Measurements from ENCODE around the gene C10orf71. TPM values are rescaled to one million over a fixed set of nuclear protein-coding genes. Genes with fewer than 3 reads are reported as not detected.

The C10orf71 gene
- total and polyA plus RNA-seq, 2 donors from 2014 or later, result 0.28 TPM; not detected in 1

GRCh38 chr10:49323171-49323895 lies 24.4 kb downstream of the C10orf71 start:
- no peak for TF ChIP-seq CTCF (IDR thresholded peaks at IDR 0.05; ENCODE audit: borderline replicate concordance, extremely low read depth, insufficient read depth)
- Histone ChIP-seq H3K4me3 (ENCODE audit: low read length in 3 of 3) (no peak overlapping the region), H3K27ac (ENCODE audit: low read depth in 2 of 2, low read length in 2 of 2) (no peak overlapping the region), H3K9me3 (ENCODE audit: control insufficient read depth in 2 of 3, insufficient read depth in 1 of 3, low read length in 3 of 3) (no peaks in the 10 kb centered on the region), H3K36me3 (ENCODE audit: control insufficient read depth in 2 of 3, insufficient read depth in 3 of 3, low read length in 3 of 3) (no peaks in the 10 kb centered on the region), H3K4me1 (ENCODE audit: control insufficient read depth in 2 of 3, insufficient read depth in 2 of 3, low read depth in 1 of 3, low read length in 3 of 3) (no peaks in the 10 kb centered on the region), H3K27me3 (ENCODE audit: control insufficient read depth, insufficient read depth, low read length) (no peaks in the 10 kb centered on the region), H3K9ac (ENCODE audit: low read length in 3 of 3) (no peak overlapping the region)
- intact Hi-C loops (cut with DNase I), result no loop called here
- DNase-seq (no peak), FAIRE-seq (no peak)

DNA sequence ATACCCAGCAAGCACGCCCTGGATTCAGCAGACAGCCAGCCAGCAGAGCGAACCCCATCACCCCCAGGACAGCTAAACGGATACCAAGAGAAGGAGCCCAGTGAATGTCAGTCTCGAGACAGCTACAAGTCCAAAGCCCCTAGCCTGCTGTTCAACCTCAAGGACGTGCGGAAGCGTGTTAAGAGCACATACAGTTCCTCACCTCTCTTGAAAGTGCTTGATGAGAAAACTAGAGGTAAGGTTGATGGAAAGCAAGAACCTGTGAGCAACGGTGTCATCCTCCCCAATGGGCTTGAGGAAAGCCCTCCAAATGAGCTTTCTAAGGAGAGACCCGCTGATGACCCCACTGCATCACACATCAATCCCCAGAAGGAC lies 24.9 kb downstream of the C10orf71 start:
- intact Hi-C loops (cut with DNase I), result no loop called here

GRCh38 chr10:49324711-49325110 lies 25.7 kb downstream of the C10orf71 start:
- Histone ChIP-seq H3K4me1 (ENCODE audit: control insufficient read depth in 2 of 3, insufficient read depth in 2 of 3, low read depth in 1 of 3, low read length in 3 of 3) (no peaks in the 10 kb centered on the region), H3K36me3 (ENCODE audit: control insufficient read depth in 2 of 3, insufficient read depth in 3 of 3, low read length in 3 of 3) (no peaks in the 10 kb centered on the region), H3K9me3 (ENCODE audit: control insufficient read depth in 2 of 3, insufficient read depth in 1 of 3, low read length in 3 of 3) (no peaks in the 10 kb centered on the region), H3K9ac (ENCODE audit: low read length in 3 of 3) (no peak overlapping the region), H3K27ac (ENCODE audit: low read depth in 2 of 2, low read length in 2 of 2) (no peak overlapping the region), H3K4me3 (ENCODE audit: low read length in 3 of 3) (no peak overlapping the region), H3K27me3 (ENCODE audit: control insufficient read depth, insufficient read depth, low read length) (no peaks in the 10 kb centered on the region)
- DNase-seq, result no peak
- TF ChIP-seq CTCF (IDR thresholded peaks at IDR 0.05; ENCODE audit: borderline replicate concordance, extremely low read depth, insufficient read depth), result no peak
- intact Hi-C loops (cut with DNase I), result no loop called here
- FAIRE-seq, result no peak

More for the DNA sequence above, 24.9 kb downstream of the C10orf71 start:
- TF ChIP-seq CTCF (IDR thresholded peaks at IDR 0.05; ENCODE audit: borderline replicate concordance, extremely low read depth, insufficient read depth), result no peak
- no peaks in the 10 kb centered on the region for H3K9me3 ChIP-seq (ENCODE audit: control insufficient read depth in 2 of 3, insufficient read depth in 1 of 3, low read length in 3 of 3)
- no peak overlapping the region for H3K9ac ChIP-seq (ENCODE audit: low read length in 3 of 3)
- H3K27ac ChIP-seq (ENCODE audit: low read depth in 2 of 2, low read length in 2 of 2), result no peak overlapping the region
- no peaks in the 10 kb centered on the region for H3K36me3 ChIP-seq (ENCODE audit: control insufficient read depth in 2 of 3, insufficient read depth in 3 of 3, low read length in 3 of 3)
- FAIRE-seq, result no peak
- peak in 1 of 5 donors; percentile 22 for DNase-seq
- H3K4me1 ChIP-seq (ENCODE audit: control insufficient read depth in 2 of 3, insufficient read depth in 2 of 3, low read depth in 1 of 3, low read length in 3 of 3), result no peaks in the 10 kb centered on the region
- H3K27me3 ChIP-seq (ENCODE audit: control insufficient read depth, insufficient read depth, low read length), result no peaks in the 10 kb centered on the region
- no peak overlapping the region for H3K4me3 ChIP-seq (ENCODE audit: low read length in 3 of 3)
